Measurements from ENCODE around the gene PSENEN.

PSENEN gene

GRCh38 chr19:35715981-35716800 lies 29.3 kb upstream of the PSENEN start:
- no peak for TF ChIP-seq CTCF (conservative IDR thresholded peaks at IDR 0.05)
- no peak; the same call in 1 of the 2 replicates for TF ChIP-seq ZFX (IDR thresholded peaks at IDR 0.05)
- peak overlapping the region; percentile 92 for H3K27ac ChIP-seq

- H3K27ac ChIP-seq = peak overlapping the region; percentile 92
- peak; percentile 85; the same call in 1 of the 2 replicates for TF ChIP-seq ZFX (IDR thresholded peaks at IDR 0.05)
- peak; percentile 98 for TF ChIP-seq CTCF (conservative IDR thresholded peaks at IDR 0.05)
Observed at GRCh38 chr19:35716801-35717664, 28.4 kb upstream of the PSENEN start.

GRCh38 chr19:35717665-35718344 lies 27.6 kb upstream of the PSENEN start, which contains the start of gene KMT2B:
TSS of gene KMT2B (plus strand) at chr19:35718003. CDS start at chr19:35718019, 16 bp downstream.
- peak within 1 kb of the TSS; percentile 92 for H3K27ac ChIP-seq
- TF ChIP-seq ZFX (IDR thresholded peaks at IDR 0.05) = peak; percentile 91
- TF ChIP-seq CTCF (conservative IDR thresholded peaks at IDR 0.05) = no peak

DNA sequence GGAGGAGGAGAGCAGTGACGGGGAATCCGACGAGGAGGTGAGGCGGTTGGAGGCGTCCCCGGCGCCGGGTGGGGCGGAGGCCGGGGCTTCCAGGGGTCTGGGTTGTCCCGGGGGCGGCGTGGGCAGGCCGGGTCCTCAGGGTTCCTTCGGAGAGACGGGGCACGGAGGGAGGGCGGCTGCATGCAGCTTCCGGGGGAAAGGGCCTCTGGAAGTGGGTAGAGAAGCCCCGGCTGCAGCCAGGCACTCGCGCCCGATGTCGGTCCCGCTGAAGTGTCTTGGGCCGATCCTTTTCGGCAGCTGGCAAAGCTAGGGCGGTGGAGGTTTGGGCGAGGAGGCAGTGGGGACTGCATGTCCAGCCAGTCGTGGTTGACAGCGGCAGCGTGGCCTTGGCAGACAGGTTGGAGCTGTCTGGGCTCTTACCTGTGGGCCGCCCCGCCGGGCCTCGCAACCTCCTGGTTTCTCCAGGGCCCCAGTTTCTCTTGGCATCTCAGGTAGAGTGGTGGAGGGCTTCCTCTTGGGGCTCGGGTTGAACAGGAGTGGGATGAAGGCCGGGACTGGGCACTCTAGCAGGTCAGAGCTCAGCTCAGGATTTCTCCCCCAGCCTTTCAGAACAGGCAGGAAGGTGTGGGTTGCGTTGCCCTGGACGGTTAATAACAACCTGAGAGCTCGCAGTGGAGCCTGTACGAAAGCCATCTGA lies 27.0 kb upstream of the PSENEN start:
- H3K27ac ChIP-seq = peak overlapping the region; percentile 92
- no peak for TF ChIP-seq CTCF (conservative IDR thresholded peaks at IDR 0.05)
- peak; percentile 79; the same call in 1 of the 2 replicates for TF ChIP-seq ZFX (IDR thresholded peaks at IDR 0.05)

- no peak for TF ChIP-seq ZFX (IDR thresholded peaks at IDR 0.05)
- TF ChIP-seq CTCF (conservative IDR thresholded peaks at IDR 0.05) = no peak
- peak overlapping the region; percentile 92 for H3K27ac ChIP-seq
Observed at GRCh38 chr19:35719402-35720162, 25.9 kb upstream of the PSENEN start.

DNA sequence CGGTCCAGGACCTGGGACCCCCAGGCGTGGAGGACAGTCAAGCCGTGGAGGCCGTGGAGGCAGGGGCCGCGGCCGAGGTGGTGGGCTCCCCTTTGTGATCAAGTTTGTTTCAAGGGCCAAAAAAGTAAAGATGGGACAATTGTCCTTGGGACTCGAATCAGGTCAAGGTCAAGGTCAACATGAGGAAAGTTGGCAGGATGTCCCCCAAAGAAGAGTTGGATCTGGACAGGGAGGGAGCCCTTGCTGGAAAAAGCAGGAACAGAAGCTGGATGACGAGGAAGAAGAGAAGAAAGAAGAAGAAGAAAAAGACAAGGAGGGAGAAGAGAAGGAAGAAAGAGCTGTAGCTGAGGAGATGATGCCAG lies 25.3 kb upstream of the PSENEN start:
- no peak overlapping the region for H3K27ac ChIP-seq
- TF ChIP-seq CTCF (conservative IDR thresholded peaks at IDR 0.05) = no peak
